Fibroblast of skin of left biceps (primary cell): ENCODE measurements around the gene COMMD6.
"Not testable (repeated sequence)": the region's sequence is repeated elsewhere in the genome, so short reads cannot be mapped to it uniquely, and the experiment has no call there.

Experiments used
- DNase-seq, 2 experiments: peaks; one replicate each; pipeline ENCODE4 v3.0.0-alpha.2; 2013; ENCODE audit warnings: low read depth in 2 of 2

The COMMD6 gene

DNA sequence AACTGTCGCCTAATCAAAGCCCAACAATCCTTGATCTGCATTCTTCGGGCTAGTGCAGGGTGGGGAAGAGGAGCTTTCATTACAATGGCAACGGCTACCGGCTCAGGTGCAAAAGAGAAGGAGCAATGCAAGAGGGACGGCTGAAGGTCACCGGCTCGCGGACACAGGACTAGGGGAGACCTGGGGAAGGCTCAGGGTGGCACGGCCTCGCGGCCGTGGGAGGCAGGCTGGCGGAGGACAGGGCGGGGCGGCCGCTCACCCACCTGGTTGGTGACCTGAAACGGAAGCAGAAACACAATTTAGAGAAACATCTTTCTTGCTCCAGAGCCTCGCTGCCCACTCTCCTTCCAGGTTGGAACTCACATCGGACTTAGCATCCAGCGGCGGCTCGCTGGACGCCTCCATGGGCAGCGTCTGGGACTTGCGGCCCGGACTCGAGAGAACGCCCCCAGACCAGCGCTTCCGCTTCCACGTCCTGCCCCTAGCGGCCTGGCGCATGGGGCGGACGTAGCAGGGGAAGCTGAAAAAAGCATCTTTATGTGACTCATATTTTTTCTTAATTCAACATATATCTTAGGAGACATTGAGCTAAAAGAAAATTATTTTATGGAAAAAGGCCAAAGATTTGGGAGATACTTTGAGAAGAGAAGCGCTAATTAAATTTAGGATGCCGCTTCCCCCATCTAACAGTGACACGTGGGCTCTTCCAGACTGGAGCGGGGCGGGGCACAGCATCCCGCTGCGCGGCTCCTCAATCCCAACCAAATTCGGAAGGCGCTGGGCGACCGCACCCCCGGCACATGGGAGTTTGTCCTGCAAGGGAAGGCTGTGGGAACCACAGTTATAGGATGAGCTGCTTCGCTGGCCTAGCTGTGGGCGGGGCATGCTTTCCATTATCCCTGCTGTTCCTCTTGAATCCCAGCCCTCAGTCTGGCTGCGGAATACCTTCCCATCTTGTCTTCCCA, at the start of gene COMMD6:
Gene COMMD6, minus strand, starts transcription at position 441 of the 965 bp plus-strand sequence. Its CDS starts 36 bp downstream, at position 405.
- peak; percentile 75 for DNase-seq

DNA sequence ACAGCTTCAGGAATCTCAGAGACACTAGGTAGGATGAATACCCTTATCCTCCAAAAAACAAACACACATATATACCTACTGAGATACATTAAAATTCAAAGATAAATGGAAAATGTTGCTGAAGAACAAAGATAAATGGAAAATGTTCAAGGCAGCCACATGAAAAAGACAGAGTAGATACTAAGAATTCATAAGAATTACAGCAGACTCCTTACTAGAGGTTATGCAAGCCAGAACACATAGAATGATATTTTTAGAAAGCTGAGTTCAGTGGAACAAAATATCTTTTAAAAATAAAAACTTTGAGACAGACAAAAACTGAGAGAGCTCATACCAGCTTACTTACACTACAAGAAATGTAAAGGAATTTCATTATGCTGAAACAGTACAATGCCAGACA, 47.5 kb upstream of the COMMD6 start:
- DNase-seq, result no peak

DNA sequence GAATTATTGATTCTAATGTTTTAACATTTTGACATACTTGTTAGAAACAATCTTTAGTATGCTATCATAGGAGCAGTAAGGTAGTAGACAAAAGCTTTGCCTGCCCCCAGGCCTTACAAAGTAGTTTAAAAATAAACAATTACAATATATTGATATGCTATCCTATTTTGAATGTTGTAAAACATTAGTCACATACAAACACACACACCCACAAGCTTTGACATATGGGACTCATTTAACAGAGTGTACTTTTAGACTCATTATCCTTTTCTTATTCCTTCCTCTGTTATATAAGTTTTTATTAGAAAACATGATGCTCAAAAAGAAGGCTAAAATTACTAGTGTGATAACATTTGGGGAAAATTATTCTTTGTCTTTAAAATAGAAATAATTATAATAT, 45.5 kb upstream of the COMMD6 start:
- DNase-seq, result no peak

DNA sequence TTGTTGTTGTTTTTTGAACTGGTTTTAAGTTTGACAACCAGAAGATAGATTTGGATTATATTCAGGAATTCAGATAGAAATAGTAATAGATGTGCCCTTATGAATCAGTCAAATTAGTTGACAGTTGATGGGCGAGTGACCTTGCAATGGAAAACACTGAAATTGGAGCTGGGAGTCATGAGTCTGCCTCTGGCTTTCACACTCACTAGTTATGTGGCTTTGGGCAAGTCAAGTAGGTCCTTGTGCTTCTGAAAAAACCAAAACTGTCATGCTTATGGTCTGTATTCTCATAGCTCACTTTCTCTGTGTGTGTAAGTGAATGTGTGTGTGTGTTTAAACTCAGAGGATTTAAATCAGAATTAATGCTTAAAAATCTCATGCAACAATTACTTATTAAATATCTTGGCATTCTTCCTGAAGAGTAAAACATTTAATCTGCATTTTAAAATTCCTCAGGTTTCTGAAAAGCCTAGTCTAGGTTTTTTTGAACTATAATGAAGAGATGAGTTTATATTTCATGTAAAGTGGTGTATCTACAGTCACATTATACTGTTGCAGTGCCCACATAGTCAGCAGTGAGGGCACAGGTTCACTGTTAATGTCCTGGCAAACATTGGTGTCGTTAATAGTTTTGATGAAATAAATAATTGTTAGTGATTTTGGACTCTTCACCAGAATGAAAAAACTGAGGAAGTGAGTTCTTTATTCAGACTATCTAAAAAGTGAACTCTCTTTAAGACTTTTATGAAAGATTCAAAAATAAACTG, 44.4 kb upstream of the COMMD6 start:
- DNase-seq, result no peak

DNA sequence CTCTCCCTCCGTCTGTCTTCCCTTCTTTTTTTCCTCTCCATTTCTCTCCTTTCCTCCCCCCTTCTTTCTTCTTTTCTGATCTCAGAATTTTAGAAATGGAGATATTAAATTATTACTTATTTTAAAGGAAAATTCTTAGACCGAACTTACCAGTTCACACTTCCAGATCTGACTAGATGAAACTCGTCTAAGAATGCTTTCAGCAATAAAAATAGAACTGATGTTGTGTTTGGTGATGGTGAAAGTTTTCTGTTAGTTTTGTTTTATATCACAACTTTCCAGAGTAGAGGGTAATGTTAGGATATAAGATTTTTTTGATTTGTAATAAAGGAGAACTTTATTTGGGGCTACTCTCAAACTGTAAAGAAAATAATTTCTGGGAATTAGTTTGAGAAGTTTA, 41.9 kb upstream of the COMMD6 start:
- DNase-seq, result no peak

DNA sequence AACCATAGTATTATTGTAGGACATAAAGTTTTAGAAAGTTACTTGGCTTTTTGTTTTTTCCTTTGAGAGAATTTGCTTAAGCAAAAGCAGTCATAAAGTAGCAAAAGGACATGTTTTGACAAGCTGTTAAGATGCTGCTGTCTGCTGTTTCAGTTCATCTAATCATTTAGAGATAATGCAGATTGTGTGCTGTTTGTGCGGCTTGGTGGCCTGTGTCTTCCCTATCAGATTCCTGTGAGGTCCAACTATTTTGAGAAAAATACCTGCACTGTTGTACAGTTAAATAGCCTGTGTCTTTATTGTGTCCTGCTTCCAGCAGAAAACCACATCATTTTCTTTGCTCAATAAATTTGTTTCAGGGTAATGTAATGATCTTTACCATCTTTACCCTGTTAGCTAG, 31.9 kb upstream of the COMMD6 start:
- no peak for DNase-seq

DNA sequence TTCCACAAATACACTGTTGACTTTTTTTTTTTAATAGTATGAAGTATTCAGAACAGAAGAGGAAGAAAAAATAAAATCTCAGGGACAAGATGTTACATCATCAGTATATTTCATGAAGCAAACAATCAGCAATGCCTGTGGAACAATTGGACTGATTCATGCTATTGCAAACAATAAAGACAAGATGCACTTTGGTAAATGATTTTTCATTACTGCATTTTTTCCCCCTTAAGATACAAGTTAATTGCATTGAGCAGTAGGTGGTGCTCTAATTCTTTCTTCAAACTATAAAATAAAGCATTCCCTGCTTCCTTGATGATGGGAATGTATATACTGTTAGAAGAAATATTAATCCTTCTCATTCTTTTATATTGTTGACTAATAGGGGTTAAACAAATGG, 29.0 kb upstream of the COMMD6 start:
- DNase-seq, result peak; percentile 24 to 31

DNA sequence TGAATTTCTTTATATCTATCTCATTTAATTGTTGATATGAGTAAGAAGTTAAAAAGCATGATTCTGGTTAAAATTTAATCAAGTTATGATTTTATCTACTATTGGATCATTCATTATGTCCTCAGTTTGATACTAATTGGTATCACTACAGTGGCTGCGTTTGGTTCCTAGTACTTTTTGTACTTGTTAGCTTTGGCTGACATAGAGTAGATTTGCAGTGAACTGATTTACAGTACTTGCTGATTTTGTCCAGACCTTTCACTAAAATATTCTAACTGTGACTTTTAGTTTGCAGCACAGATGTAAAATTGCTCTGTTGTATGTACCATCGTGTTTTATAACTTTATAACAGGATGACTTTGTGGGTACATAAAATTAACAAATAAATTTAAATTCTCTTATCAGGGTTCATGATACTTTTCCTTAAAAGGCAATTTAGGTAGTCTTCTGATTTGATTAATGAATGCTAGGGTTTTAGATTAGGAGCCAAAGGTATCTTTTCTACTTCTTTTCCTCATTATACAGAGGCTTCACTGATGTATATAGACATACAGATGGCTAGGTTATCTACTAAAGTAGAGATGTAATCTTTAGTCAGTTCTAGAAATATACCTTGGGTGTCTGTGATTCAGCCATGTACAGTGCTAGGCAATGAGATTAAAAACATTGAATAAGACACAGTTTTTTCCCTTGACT, 20.7 kb upstream of the COMMD6 start:
- no peak for DNase-seq

DNA sequence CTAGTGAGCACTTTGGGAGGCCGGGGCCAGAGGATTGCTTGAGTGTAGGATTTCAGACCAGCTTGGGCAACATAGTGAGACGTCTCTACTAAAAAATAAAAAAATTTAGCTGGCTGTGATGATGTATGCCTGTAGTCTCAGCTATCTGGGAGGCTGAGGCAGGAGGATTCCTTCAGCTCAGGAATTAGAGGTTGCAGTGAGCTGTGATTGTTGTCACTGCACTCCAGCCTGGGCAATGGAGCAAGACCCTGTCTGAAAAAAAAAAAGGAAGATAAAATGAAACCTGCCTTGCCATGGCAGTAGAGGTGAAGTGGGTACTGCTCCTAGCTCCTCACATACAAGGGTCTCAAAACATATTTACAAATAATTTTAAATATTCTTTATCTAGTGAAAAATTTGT, 19.3 kb upstream of the COMMD6 start:
- no peak for DNase-seq

DNA sequence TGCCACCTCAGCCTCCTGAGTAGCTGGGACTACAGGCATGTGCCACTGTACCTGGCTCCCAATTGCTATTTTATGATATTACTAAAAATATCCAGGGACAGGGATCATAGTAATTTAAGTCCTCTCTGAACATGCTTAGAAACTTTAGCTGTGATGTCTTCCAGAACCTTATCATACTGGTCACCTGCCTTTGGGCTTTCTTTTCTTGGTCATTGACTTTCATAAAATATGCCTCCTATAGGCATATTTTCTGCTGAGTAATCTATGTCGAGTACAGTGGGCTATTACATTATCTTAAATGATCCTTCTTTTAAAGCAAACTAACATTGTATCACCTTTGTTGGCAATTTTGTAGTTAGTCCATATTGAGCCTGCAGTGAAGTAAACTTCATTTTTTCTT, 18.2 kb upstream of the COMMD6 start:
- no peak for DNase-seq

DNA sequence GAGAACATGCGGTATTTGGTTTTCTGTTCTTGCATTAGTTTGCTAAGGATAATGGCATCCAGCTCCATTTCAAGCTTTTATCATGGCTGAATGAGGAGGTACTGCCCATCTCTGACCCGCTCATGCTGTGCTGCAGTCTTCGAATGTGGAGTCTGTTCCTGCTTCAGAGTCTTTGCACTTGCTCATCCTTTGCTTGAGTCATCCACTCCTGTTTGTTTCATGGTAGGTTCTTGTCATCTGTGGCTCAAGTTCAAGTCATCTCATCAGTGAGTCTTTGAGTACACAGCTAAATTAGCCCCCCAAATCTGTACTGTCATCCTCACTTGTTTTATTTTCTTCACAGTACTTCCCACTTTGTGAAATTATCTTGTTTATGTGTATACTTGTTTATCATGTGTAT, 17.3 kb upstream of the COMMD6 start:
- DNase-seq, result no peak

DNA sequence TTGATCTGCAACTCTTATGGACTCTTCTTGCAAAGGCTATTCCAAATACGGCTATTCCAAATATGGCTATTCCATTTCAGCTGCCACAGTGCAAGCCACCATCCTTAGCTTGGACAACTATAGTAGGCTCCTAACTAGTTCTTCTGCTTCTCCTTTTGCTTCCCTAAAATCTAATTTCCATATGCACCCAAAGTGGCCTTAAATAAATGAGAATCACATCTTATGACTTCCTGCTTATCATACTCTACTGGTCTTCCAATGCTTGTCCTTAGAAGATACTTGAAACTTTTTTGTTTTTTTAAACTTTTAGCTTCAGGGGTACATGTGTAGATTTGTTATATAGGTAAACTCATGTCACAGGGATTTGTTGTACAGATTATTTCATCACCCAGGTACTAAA, 16.8 kb upstream of the COMMD6 start:
- no peak for DNase-seq

DNA sequence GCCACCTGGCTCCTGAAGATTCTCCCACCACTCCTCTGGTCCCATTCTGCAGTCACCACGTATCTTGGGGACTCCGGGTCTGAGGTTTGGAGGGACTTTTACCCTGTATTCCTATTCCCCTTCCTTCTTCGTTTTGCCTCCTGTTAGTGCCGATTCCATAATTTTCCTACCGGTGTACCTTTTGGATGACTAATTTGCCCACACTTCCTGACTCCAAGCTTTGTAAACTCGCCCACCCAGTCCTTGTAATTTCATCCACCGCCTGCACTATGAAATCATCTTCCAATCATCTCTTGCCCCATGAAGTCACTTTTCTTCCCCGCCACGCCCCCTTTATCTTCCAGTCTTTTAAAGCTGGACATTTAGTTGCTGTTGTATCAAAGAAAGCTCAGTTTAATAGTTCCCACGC, 12.5 kb upstream of the COMMD6 start:
- DNase-seq, result peak; percentile 12 to 31

DNA sequence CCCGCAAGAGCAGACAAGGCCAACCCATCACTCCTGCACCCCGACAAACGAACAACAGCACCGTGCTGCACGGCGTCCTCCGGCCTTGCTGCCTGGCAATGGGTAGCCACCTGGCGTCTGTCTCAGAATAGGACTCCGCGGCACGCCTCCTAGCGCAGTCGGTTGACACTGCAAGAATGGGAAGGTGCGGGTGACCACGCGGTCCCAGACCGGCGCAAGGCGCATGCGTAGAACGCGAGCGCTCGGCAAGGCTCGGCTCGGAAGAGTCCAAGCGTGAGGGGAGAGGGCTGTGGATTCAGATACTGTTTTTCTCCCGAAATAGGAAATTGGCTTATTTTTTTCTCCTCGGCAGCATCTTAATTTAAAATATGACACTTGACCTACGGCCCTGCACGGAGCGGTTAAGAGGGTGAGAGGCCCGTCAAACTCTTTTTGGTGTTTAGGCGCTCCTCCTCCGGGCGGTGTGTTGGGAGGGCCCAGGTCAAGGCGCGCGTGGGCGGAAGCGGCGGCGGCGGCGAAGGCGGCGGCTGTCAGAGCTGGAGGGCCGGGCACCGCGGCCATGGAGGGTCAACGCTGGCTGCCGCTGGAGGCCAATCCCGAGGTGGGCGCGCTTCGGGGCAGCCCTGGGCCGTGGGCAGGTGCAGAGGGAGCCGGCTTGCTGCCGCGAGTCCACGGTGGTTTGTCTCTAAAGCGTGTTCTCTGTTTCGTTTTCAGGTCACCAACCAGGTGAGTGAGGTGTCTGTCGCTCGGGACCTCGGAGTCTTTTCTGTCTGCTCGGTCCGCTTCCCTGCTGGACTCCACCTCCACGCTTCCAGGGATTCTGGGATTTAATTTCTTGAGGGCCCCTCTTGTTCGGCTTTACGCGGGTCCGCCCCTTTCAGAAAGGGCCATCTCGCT, 11.9 kb upstream of the COMMD6 start, which contains the start of gene UCHL3:
Gene UCHL3, plus strand, starts transcription at position 530 of the 897 bp plus-strand sequence. Its CDS starts 30 bp downstream, at position 560.
- DNase-seq, result peak; percentile 84 to 88

DNA sequence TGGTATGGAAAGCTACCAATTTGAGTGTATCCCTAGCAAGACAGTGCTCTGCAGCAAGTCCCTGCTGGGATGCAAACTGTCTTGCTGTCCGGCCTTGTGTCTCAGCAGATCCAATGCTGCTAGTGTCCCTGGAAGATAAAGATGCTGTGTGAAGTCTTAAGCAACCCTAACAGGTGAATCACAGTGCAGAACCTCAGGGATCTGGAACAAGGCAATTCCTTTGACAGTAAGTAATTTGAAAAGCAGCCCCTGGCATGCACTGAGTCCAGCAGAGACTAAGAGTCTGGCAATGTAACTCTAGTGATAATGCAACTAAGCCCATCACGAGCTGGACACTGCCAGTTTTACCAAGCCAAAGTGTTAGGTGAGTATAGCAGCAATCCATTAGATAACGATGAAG, 10.3 kb upstream of the COMMD6 start:
- DNase-seq, result no peak

DNA sequence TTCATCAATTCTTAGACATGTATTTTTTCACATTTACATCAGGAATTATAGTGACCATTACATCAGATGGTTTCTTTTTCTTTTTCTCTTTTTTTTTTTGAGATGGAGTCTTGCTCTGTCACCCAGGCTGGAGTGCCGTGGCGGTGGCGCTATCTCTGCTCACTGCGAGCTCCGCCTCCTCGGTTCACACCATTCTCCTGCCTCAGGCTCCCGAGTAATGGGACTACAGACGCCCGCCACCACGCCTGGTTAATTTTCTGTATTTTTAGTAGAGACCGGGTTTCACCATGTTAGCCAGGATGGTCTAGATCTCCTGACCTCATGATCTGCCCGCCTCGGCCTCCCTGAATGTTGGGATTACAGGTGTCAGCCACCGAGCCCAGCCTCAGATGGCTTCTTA, 7.7 kb upstream of the COMMD6 start:
- DNase-seq, result not testable (repeated sequence)

DNA sequence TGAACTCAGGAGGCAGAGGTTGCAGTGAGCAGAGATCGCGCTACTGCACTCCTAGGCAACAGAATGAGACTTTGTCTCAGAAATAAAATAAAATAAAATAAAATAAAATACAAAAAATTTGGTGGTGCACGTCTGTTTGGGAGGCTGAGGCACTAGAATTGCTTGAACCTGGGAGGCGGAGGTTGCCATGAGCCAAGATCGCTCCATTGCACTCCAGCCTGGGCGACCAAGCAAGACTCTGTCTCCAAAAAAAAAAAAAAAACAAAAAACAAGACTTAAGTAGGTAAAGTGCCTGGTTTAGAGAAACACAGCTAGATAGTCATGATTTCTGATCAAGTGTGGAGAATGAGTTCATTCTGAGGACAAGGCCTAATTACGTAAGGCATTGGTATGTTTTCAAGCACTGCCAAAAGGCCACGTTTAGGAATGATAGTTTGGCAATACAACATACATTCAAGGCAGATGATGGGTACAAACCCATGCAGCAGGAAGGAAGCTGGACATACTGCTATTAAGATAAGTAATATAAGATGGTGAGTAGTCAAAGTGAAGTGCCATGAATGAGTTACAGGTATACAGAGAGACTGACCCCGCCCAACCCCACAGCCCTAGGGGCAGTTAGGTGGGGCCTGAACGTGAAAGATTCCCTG, 7.2 kb upstream of the COMMD6 start:
- DNase-seq, result peak; percentile 68 to 70

DNA sequence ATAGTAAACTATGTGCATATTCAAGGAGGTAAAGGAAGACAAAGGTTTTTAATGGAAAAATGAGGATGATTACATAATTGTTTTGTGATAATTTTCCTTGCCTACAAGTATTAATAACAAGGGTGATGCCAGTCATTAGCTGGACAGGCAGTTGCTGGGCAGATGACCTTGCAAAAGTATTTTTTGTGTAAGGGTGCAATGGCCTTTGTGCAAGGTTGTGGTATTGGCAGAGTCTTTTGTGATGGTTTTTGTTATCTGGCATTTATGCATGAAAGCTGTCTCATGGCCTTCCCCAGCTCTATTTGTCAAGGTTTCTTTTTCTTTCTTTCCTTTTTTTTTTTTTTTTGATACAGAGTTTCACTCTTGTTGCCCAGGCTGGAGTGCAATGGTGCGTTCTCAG, 4.3 kb upstream of the COMMD6 start:
- no peak for DNase-seq

DNA sequence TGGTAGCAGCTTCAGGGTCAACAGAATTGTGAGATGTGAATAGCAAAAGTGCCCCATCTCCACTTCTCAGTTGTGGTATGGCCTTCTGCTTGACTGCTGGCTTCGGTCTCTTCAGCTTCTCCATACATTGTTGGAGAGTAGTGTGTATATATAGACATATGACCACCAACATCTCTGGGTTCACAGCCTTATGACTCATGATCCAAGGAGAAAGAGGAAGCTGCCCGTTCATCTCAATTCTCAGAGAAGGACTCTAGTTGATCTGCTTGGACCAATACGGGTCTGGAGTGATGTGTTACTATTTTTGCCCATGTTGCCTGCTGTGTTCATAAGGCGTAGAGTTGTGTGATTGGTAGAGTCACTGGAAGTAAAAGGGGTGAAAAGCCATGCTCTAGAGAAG, 3.6 kb upstream of the COMMD6 start:
- no peak for DNase-seq

DNA sequence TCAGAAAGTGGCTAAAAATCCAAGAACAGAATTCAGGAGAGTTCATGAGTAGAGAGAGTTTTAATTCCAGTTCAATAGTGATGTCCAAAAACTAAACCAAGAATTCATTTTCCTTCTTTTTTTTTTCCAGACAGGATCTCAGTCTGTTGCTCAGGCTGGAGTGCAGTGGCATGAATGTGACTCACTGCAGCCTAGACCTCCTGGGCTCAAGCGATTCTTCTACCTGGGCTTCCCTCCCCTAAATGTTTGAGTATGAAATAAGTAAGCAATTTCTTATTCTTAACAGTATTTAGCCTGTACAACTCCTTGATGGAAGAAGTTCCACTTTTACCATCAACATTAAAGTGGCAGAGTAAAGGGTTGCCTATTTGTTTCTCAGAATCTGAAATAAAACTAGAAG, 3.8 kb downstream of the COMMD6 start:
- no peak for DNase-seq

DNA sequence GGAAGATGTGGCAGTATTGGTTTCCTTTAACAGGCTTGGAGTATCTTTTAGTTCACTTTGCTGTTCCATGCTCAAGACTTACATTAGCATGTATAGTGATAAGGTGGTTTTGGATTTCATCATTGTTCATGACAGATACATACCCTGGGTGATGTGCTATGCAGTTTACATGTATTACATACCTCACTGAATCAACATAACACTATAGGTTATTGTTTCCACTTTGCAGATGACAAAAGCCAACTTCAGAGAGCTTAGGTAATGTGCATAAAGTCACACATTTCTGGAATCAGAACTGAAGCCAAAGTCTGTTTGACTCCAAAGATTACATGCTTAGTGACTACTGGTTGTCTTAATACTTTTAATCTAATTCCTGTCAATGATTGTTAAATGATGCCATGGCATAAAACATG, 7.1 kb downstream of the COMMD6 start:
- no peak for DNase-seq
